Measurements from ENCODE around the gene GNG10. TPM values are rescaled to one million over a fixed set of nuclear protein-coding genes. Genes with fewer than 3 reads are reported as not detected.
"Not testable (repeated sequence)": the region's sequence is repeated elsewhere in the genome, so short reads cannot be mapped to it uniquely, and the experiment has no call there.

GNG10 gene
- total and polyA plus RNA-seq, 5 donors from 2014 or later = 11.1 to 50.6 (median 34.7) TPM

DNA sequence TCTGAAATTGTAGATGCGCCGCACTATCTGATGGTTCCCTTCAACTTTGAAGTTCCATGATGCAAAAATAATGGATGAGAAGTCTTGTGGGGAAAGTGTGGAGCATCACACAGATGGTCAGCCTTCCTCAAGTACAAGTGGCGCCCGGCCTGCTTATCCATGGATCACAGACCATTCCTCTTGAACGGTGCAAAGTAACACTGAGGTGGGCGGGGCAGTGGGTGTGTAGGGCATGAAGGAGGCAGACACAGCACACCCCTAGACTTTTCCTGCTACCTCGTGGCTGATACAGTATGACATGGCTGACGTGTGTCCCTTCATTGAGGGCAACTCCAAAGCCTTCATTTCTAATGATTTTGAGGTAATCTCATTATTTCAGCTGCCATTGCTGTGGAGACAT lies 2.5 kb upstream of the GNG10 start:
- DNase-seq (no peak), ATAC-seq (ENCODE audit: low read depth in 2 of 2) (no peak)
- peaks cover 7% of the 10 kb centered on the region for H3K36me3 Mint-ChIP-seq
- peaks cover 3% of the 10 kb centered on the region for H3K36me3 ChIP-seq (ENCODE audit: control insufficient read depth, insufficient read depth, low read length)
- no peaks in the 10 kb centered on the region for H3K27me3 ChIP-seq (ENCODE audit: control insufficient read depth, insufficient read depth, low read length)
- no peaks in the 10 kb centered on the region for H3K27me3 Mint-ChIP-seq
- H3K27ac ChIP-seq (ENCODE audit: insufficient read depth, low read length, poor library complexity, severe bottlenecking) = no peak overlapping the region
- peaks cover 14 to 31% (median 22%) of the 10 kb centered on the region in 4 donors for H3K4me1 Mint-ChIP-seq
- H3K4me3 ChIP-seq (ENCODE audit: low read depth, low read length) = no peak overlapping the region
- no peaks in the 10 kb centered on the region for H3K9me3 ChIP-seq (ENCODE audit: control insufficient read depth in 2 of 2, low read length in 2 of 2)
- peak overlapping the region in 2 of 4 donors; percentile 82 to 93 for H3K4me3 Mint-ChIP-seq
- H3K27ac Mint-ChIP-seq = no peak overlapping the region
- peaks cover 22% of the 10 kb centered on the region for H3K4me1 ChIP-seq (ENCODE audit: control insufficient read depth, insufficient read depth, low read length, poor library complexity, severe bottlenecking)
- H3K9me3 Mint-ChIP-seq = no peaks in the 10 kb centered on the region

DNA sequence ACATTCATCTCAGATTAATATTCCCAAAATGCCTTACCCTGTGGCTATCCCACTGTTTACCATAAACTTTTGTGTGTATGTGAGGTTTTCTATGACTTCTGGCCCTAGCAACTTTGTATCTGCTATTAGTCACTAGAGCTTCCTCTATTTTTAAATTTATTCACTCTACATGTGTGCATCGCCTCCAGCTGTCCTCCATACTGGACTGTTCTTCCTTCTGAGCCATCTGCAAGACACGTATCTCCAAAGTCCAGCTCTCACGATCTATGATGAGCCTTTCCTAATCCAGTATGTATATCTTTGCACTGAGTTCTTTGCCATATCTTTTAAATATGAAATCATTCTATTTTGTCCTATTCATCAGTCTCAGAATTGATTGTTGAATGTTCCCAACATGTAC lies 1.7 kb upstream of the GNG10 start:
- H3K9me3 ChIP-seq (ENCODE audit: control insufficient read depth in 2 of 2, low read length in 2 of 2) = no peaks in the 10 kb centered on the region
- H3K9me3 Mint-ChIP-seq = no peaks in the 10 kb centered on the region
- H3K27me3 ChIP-seq (ENCODE audit: control insufficient read depth, insufficient read depth, low read length) = no peaks in the 10 kb centered on the region
- H3K4me3 Mint-ChIP-seq = peak overlapping the region in 3 of 4 donors; percentile 82 to 93 (median 91)
- H3K4me1 Mint-ChIP-seq = peaks cover 16 to 38% (median 29%) of the 10 kb centered on the region in 4 donors
- H3K36me3 ChIP-seq (ENCODE audit: control insufficient read depth, insufficient read depth, low read length) = peaks cover 1% of the 10 kb centered on the region
- ATAC-seq (ENCODE audit: low read depth in 2 of 2) = no peak
- H3K27ac ChIP-seq (ENCODE audit: insufficient read depth, low read length, poor library complexity, severe bottlenecking) = no peak overlapping the region
- peaks cover 22% of the 10 kb centered on the region for H3K4me1 ChIP-seq (ENCODE audit: control insufficient read depth, insufficient read depth, low read length, poor library complexity, severe bottlenecking)
- no peaks in the 10 kb centered on the region for H3K27me3 Mint-ChIP-seq
- H3K36me3 Mint-ChIP-seq = peaks cover 4% of the 10 kb centered on the region
- H3K4me3 ChIP-seq (ENCODE audit: low read depth, low read length) = no peak overlapping the region
- H3K27ac Mint-ChIP-seq = peak overlapping the region in 1 of 3 donors; percentile 63
- DNase-seq = no peak

DNA sequence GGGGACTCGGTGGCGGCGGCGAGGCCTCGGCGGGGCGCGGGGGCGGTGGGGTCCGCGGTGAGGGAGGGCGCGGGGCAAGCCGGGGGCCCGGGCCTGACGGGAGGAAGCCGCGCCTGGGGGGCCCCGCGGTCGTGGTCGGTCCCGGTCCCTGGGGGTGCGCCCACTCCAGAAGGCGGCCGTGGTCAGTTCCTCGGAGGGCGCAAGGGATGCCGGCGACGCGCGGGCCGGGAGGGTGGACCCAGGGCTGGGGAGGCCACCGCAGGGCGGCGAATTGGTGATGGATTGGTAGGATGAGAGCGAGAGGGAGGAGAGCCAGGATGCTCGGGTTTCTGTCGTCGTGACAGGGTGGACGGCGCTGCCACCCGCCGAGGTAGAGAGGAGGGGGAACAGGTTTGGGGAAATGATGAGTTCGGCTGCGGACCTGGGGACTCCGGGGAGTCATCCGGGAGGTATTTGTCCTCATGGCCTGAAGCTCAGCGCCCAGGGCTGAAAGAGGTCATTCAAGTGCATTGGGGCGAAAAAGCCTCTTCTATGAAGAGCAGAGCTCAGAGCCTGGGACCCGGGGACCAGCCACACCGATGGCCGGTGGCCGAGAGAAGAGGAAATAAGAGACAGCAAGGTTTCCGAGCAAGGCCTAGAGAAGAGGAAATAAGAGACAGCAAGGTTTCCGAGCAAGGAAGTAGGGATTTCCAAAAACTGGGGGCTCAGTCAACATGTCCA lies 557 bp downstream of the GNG10 start:
- DNase-seq (peak; percentile 16 to 57 (median 21)), ATAC-seq (ENCODE audit: low read depth in 2 of 2) (peak; percentile 11 to 26)
- Mint-ChIP-seq H3K4me3 (peak overlapping the region; percentile 93 to 98 (median 96)), H3K27ac (peak overlapping the region; percentile 91 to 97 (median 96)), H3K36me3 (peaks cover 6% of the 10 kb centered on the region), H3K27me3 (no peaks in the 10 kb centered on the region), H3K4me1 (peaks cover 22 to 45% (median 33%) of the 10 kb centered on the region in 4 donors), H3K9me3 (no peaks in the 10 kb centered on the region)
- Histone ChIP-seq H3K36me3 (ENCODE audit: control insufficient read depth, insufficient read depth, low read length) (peaks cover 3% of the 10 kb centered on the region), H3K27ac (ENCODE audit: insufficient read depth, low read length, poor library complexity, severe bottlenecking) (peak overlapping the region; percentile 72), H3K27me3 (ENCODE audit: control insufficient read depth, insufficient read depth, low read length) (no peaks in the 10 kb centered on the region), H3K4me1 (ENCODE audit: control insufficient read depth, insufficient read depth, low read length, poor library complexity, severe bottlenecking) (peaks cover 22% of the 10 kb centered on the region), H3K4me3 (ENCODE audit: low read depth, low read length) (peak overlapping the region; percentile 76), H3K9me3 (ENCODE audit: control insufficient read depth in 2 of 2, low read length in 2 of 2) (no peaks in the 10 kb centered on the region)

GRCh38 chr9:111662576-111663300 lies 1.3 kb downstream of the GNG10 start:
- DNase-seq (peak in 2 of 3 donors; percentile 10 to 79), ATAC-seq (ENCODE audit: low read depth in 2 of 2) (peak; percentile 11 to 14)
- no peaks in the 10 kb centered on the region for H3K27me3 ChIP-seq (ENCODE audit: control insufficient read depth, insufficient read depth, low read length)
- H3K4me3 Mint-ChIP-seq = peak overlapping the region; percentile 93 to 98 (median 96)
- peaks cover 24 to 50% (median 33%) of the 10 kb centered on the region in 4 donors for H3K4me1 Mint-ChIP-seq
- H3K4me1 ChIP-seq (ENCODE audit: control insufficient read depth, insufficient read depth, low read length, poor library complexity, severe bottlenecking) = peaks cover 22% of the 10 kb centered on the region
- peaks cover 6% of the 10 kb centered on the region for H3K36me3 Mint-ChIP-seq
- no peaks in the 10 kb centered on the region for H3K9me3 ChIP-seq (ENCODE audit: control insufficient read depth in 2 of 2, low read length in 2 of 2)
- peak overlapping the region; percentile 72 for H3K27ac ChIP-seq (ENCODE audit: insufficient read depth, low read length, poor library complexity, severe bottlenecking)
- H3K4me3 ChIP-seq (ENCODE audit: low read depth, low read length) = peak overlapping the region; percentile 76
- H3K9me3 Mint-ChIP-seq = no peaks in the 10 kb centered on the region
- no peaks in the 10 kb centered on the region for H3K27me3 Mint-ChIP-seq
- peak overlapping the region; percentile 91 to 97 (median 96) for H3K27ac Mint-ChIP-seq
- H3K36me3 ChIP-seq (ENCODE audit: control insufficient read depth, insufficient read depth, low read length) = peaks cover 7% of the 10 kb centered on the region

DNA sequence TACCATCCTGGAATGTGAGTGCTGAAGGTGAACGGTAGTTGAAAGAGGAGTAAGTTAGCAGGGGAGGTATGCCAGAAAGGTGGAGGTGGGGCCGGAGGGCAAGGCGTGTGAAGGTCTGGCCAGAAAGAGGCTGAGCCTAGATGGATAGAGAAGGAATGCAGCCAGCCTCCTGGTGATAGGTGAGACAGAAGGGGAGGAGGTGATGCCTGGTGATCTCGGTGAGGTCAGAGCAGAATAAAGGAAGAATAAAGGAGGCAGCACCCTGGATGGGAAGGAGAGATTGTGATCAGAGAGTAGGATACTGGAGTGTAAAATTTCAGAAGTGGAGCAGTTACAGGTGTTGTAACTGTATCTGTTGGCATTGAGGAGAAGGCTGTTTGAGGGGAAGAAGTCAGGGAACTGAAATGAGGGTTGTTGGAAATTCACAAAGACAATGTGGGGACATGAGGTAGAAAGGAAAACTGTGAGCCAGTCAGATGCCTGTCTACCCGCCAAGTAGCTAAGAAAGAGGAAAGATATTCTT lies 2.0 kb downstream of the GNG10 start:
- ATAC-seq (ENCODE audit: low read depth in 2 of 2) (no peak), DNase-seq (no peak)
- peaks cover 13% of the 10 kb centered on the region for H3K36me3 ChIP-seq (ENCODE audit: control insufficient read depth, insufficient read depth, low read length)
- H3K9me3 Mint-ChIP-seq = no peaks in the 10 kb centered on the region
- no peaks in the 10 kb centered on the region for H3K27me3 ChIP-seq (ENCODE audit: control insufficient read depth, insufficient read depth, low read length)
- no peaks in the 10 kb centered on the region for H3K9me3 ChIP-seq (ENCODE audit: control insufficient read depth in 2 of 2, low read length in 2 of 2)
- peak overlapping the region; percentile 72 for H3K27ac ChIP-seq (ENCODE audit: insufficient read depth, low read length, poor library complexity, severe bottlenecking)
- peaks cover 6% of the 10 kb centered on the region for H3K36me3 Mint-ChIP-seq
- peaks cover 22% of the 10 kb centered on the region for H3K4me1 ChIP-seq (ENCODE audit: control insufficient read depth, insufficient read depth, low read length, poor library complexity, severe bottlenecking)
- peaks cover 21 to 50% (median 32%) of the 10 kb centered on the region in 4 donors for H3K4me1 Mint-ChIP-seq
- peak overlapping the region; percentile 34 to 98 (median 94) for H3K4me3 Mint-ChIP-seq
- no peaks in the 10 kb centered on the region for H3K27me3 Mint-ChIP-seq
- peak overlapping the region; percentile 91 to 97 (median 96) for H3K27ac Mint-ChIP-seq
- peak overlapping the region; percentile 76 for H3K4me3 ChIP-seq (ENCODE audit: low read depth, low read length)

GRCh38 chr9:111668026-111668573 lies 6.7 kb downstream of the GNG10 start:
- H3K4me3 Mint-ChIP-seq = no peak overlapping the region
- H3K4me1 Mint-ChIP-seq = peaks cover 16 to 32% (median 16%) of the 10 kb centered on the region in 4 donors
- Histone ChIP-seq H3K4me1 (ENCODE audit: control insufficient read depth, insufficient read depth, low read length, poor library complexity, severe bottlenecking) (peaks cover 4% of the 10 kb centered on the region), H3K27ac (ENCODE audit: insufficient read depth, low read length, poor library complexity, severe bottlenecking) (no peak overlapping the region), H3K27me3 (ENCODE audit: control insufficient read depth, insufficient read depth, low read length) (no peaks in the 10 kb centered on the region), H3K9me3 (ENCODE audit: control insufficient read depth in 2 of 2, low read length in 2 of 2) (no peaks in the 10 kb centered on the region), H3K36me3 (ENCODE audit: control insufficient read depth, insufficient read depth, low read length) (peaks cover 23% of the 10 kb centered on the region), H3K4me3 (ENCODE audit: low read depth, low read length) (no peak overlapping the region)
- no peaks in the 10 kb centered on the region for H3K9me3 Mint-ChIP-seq
- no peaks in the 10 kb centered on the region for H3K27me3 Mint-ChIP-seq
- H3K36me3 Mint-ChIP-seq = peaks cover 14% of the 10 kb centered on the region
- no peak overlapping the region for H3K27ac Mint-ChIP-seq
- DNase-seq (no peak), ATAC-seq (ENCODE audit: low read depth in 2 of 2) (no peak)

GRCh38 chr9:111668601-111669000 lies 7.2 kb downstream of the GNG10 start:
- not testable (repeated sequence) for H3K9me3 Mint-ChIP-seq; H3K27me3 ChIP-seq (ENCODE audit: control insufficient read depth, insufficient read depth, low read length); H3K9me3 ChIP-seq (ENCODE audit: control insufficient read depth in 2 of 2, low read length in 2 of 2); H3K4me3 Mint-ChIP-seq; H3K27ac ChIP-seq (ENCODE audit: insufficient read depth, low read length, poor library complexity, severe bottlenecking); H3K4me3 ChIP-seq (ENCODE audit: low read depth, low read length); H3K27me3 Mint-ChIP-seq; H3K4me1 ChIP-seq (ENCODE audit: control insufficient read depth, insufficient read depth, low read length, poor library complexity, severe bottlenecking); ATAC-seq (ENCODE audit: low read depth in 2 of 2); H3K27ac Mint-ChIP-seq; DNase-seq
- Mint-ChIP-seq H3K4me1 (peaks cover 11 to 27% (median 11%) of the 10 kb centered on the region in 4 donors), H3K36me3 (peaks cover 14% of the 10 kb centered on the region)
- H3K36me3 ChIP-seq (ENCODE audit: control insufficient read depth, insufficient read depth, low read length) = peaks cover 23% of the 10 kb centered on the region
